K562 (cell line): ENCODE measurements around the gene PTCH1.

ENCODE experiments used
- GABPB2 ChIP-seq: fragments of 250-450 bp; sonication (Bioruptor Pico); conservative IDR thresholded peaks from 2 replicates; pipeline ENCODE4 v1.5.1; 2021; ENCODE audit warnings: mild to moderate bottlenecking
- GATAD2A ChIP-seq: fragments of 450-650 bp; IDR thresholded peaks from 2 replicates; pipeline ENCODE4 v1.6.1; 2017
- KLF10 ChIP-seq: fragments of 250-450 bp; sonication (Bioruptor Pico); IDR thresholded peaks from 2 replicates; pipeline ENCODE4 v1.6.1; 2021; ENCODE audit warnings: matching md5 sums
- MCM2 ChIP-seq: fragments of 450-650 bp; IDR thresholded peaks from 2 replicates; pipeline ENCODE4 v1.6.1; 2017; ENCODE audit warnings: low read depth, mild to moderate bottlenecking
- ZNF384 ChIP-seq: IDR thresholded peaks from 2 replicates; pipeline ENCODE4 v1.6.1; 2012; ENCODE audit warnings: low read depth, low read length, improper control_type of control experiment
- TF ChIP-seq, protein P1 (sequence below): fragments of 250-450 bp; sonication (Bioruptor Pico); IDR thresholded peaks from 2 replicates; pipeline ENCODE4 v1.5.0; 2020; ENCODE audit warnings: mild to moderate bottlenecking, borderline replicate concordance

DNA sequence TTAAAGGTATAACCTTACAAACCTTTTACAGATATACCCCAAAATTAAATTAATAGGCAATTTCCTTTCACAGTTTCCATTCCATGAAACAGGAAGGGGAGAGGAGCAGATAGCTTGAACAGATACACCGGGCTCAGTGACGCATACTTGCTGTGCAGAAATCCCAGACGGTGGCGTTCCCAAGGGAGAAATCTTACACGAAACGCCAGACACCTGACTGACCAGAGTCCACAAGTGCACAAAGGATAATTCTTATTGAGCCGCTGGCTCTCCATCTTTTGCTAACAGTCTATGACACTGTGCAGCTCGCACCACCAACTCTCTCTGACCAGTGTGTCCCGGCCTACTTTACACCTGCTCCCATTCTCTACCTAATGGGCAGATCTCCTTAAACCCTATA lies 37.4 kb downstream of the PTCH1 start:
- no peak for TF ChIP-seq GABPB2 (CRISPR knock-in tag)
- TF ChIP-seq, protein P1, sequence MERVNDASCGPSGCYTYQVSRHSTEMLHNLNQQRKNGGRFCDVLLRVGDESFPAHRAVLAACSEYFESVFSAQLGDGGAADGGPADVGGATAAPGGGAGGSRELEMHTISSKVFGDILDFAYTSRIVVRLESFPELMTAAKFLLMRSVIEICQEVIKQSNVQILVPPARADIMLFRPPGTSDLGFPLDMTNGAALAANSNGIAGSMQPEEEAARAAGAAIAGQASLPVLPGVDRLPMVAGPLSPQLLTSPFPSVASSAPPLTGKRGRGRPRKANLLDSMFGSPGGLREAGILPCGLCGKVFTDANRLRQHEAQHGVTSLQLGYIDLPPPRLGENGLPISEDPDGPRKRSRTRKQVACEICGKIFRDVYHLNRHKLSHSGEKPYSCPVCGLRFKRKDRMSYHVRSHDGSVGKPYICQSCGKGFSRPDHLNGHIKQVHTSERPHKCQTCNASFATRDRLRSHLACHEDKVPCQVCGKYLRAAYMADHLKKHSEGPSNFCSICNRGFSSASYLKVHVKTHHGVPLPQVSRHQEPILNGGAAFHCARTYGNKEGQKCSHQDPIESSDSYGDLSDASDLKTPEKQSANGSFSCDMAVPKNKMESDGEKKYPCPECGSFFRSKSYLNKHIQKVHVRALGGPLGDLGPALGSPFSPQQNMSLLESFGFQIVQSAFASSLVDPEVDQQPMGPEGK (CRISPR knock-in tag), result no peak
- TF ChIP-seq GATAD2A, result no peak
- TF ChIP-seq KLF10 (CRISPR knock-in tag), result no peak
- no peak for TF ChIP-seq MCM2
- TF ChIP-seq ZNF384, result no peak
